22Rv1 (cell line): ENCODE results near the gene PYDC1.

Experiments used
- CTCF ChIP-seq: fragments of 450-650 bp; IDR thresholded peaks from 2 replicates; pipeline ENCODE4 v1.5.1; 2017; ENCODE audit warnings: mild to moderate bottlenecking
- ZFX ChIP-seq: fragments of 450-650 bp; IDR thresholded peaks from 2 replicates; pipeline ENCODE4 v1.6.1; 2017; ENCODE audit warnings: antibody characterized with exemption, borderline replicate concordance

- TF ChIP-seq CTCF (no peak), ZFX (no peak)
These were observed 2.1 kb downstream of the PYDC1 start for GRCh38 chr16:31214708-31215286.
